Stimulated activated CD4-positive, alpha-beta T cell treated with anti-CD3 and anti-CD28 coated beads, Interleukin-4, amount 100 ng/mL, for 48 hours (primary cell): Measurements from ENCODE around the gene POLD1.
"Not testable (repeated sequence)": the region's sequence is repeated elsewhere in the genome, so short reads cannot be mapped to it uniquely, and the experiment has no call there.

Source experiments
- DNase-seq, 2 donors: peaks; one replicate each; pipeline ENCODE4 v3.0.0-alpha.2; 2020; ENCODE audit warnings: low read depth in 2 of 2

The POLD1 gene

DNA sequence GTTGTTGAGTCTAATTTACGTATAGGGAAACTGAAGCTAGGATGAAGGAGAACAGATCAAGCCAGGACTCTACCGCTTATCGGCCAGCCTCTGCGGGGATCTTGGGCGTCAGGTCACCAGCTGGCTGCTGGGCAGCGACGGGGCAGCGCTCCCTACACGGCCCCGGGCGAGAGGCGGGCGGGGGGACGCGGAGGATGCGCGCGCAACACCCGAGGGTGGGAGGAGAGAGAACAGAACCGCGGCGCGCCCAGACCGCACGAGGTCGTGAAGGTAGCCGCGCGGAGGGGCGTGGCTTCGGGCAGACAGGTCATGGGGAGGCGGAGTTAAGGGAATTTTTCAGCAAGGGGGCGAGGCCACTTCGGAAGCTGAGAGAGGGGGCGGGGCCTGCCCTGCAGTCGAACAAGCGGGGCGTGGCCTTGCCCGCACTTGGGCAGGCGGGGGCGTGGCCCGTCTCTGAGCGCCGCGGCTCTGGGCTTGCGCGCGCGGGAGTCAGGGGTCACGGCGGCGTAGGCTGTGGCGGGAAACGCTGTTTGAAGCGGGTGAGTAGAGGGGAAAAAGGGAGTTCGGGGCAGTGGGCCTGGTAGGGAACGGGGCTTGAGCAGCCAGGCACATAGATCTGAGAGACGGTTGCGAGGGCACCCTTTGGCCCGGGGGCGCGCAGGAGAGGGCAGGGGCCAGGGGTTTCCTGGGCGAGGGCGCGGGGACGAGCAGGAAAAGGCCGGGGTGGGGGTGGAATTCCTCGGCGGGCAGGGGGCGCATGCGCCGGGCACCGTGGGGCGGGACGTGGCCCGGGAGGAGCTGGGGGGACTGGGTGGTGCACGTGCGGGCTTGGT, at the start of gene POLD1:
POLD1 (plus strand) TSS at position 496 of the 833 bp plus-strand sequence. CDS start 14,505 bp downstream, outside the sequence.
- peak; percentile 99 for DNase-seq

DNA sequence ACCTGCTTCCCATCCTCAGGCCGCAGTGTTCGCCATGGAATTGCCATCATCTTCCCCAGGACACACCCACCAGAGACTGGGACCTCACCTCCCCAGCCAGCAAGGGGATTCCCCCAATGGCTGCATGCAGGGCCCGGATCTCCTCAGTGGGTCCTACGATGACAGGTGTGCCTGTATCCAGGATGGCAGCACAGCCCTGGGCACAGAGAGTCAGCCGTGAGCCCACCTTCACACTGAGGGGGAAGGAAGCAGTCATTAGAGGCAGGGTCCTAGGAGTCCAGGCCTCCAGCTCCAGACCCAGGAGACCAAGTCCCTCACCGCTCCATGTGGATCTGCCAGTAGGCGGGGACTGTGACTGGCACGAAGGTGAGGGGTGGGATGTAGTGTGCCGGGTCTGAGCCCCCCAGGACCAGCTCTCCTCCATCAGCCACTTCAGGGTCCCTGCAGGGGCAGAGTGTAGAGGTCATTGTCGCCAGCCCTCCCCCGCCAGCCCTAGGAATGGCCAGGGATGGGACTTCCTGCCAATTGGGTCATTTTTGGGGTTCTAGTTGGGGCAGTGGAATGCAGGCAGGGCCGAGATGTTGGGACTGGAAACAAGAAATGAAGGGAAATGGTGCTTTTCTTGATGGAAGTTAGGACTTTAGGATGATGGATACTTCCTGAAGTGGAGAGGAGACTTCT, 49.3 kb upstream of the POLD1 start:
- no peak for DNase-seq

DNA sequence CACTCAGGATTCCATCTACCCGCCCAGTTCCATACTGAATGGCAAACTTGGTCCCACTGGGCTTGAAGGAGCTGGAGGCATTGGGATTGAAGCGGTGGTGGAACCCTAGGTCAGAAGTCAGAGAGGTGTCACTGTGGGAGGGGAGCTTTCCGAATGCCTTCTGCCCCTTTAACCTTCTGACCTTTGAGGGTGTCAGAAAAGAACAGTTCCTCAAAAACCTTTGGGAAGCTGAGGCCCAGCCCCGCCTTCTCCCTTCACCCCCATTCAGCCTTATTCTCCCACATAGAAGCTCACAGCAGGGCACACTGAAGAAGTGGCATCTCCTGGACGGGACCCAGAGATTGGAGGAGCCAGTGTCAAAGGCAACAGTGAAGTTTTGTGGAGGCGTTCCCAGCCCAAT, 47.1 kb upstream of the POLD1 start:
- DNase-seq, result not testable (repeated sequence)

DNA sequence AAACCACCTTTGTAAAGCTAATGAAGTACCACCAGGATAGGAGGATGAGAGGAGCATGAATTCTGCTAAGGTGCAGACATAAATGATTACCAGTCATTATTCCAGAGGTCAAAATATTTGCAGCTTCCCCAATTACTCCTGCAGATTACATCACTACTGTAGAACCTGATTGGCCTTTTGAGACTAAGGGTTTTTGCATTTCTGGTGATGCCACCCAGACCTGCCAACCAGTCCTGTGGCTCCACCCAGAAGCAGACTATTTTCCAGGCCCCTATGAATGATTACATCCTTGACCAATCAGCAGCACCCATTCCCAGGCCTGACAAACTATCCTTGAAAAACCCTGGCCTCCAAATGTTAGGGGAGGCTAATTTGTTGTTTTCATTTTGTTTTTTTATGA, 43.8 kb upstream of the POLD1 start:
- no peak for DNase-seq

DNA sequence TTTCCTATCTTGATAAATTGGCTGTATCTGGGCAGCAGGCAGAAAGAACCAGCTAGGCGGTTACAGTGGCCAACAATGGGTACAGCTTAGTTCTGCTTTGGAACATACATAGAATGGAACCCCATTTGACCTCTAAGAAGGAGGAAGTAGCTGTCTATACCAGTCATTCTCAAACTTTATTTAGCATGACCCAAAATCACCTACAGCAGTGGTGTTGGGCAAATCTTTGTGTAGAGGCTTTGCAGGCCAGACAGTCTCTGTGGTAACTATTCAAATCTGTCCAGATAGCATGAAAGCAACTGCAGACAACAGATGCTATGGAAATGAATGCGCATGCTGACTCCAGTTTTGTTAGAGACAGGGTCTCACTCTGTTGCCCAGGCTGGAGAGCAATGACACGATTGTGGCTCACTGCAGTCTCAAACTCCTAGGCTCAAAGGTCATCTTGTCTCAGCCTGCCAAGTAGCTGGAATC, 43.0 kb upstream of the POLD1 start:
- DNase-seq, result no peak

DNA sequence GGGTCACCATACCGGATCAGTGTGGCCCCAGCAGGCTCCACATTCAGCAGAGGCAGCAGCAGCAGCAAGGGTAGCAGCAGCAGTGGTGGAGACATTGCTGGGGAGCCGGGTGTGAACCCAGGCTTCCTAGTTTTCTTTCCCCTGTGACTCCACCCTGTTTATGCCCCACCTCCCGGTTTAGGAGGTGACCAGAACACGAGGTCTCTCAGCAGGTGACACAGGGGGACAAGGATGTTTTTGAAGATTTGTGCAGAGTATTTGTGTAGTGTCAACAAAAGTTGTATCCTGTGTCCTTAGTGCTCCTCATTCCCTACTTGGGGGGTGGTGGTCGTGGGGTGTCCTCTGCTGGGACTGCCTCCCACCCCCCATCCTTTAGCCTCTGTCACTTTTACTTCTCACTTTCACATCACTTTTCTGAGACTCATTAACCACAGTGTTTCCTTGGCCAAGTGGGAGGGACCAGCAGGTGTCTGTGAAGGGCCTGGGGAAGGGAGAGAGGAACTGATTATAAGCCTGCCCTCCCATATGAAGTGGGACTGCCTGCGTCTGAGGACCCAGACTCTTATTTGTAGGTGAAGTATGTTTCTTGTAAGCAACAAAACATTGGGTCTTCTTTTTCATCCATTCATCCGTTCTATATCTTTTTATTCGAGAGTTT, 39.4 kb upstream of the POLD1 start:
- DNase-seq, result no peak

DNA sequence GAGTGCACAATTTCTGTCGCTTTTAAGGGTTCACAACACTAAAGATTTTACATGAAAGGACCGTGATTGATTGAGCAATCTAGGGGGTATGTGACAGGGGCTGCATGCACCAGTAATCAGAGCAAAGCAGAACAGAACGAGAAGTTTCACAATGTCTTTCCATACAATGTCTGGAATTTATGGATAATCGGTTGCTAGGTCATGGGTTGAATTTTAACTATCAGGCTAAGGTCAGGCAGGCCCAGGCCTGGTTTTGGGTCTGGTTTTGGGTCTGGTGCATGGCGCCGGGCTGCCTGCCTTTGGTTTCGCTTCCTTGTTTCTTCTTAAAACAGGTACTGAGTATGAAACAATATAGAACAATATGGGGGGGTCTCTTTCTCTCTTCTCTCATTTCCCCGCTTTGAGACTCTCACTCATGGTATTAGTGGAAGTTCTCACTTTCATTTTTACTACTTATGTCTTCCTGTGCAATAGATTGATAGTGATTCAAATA, 37.0 kb upstream of the POLD1 start:
- DNase-seq, result not testable (repeated sequence)

DNA sequence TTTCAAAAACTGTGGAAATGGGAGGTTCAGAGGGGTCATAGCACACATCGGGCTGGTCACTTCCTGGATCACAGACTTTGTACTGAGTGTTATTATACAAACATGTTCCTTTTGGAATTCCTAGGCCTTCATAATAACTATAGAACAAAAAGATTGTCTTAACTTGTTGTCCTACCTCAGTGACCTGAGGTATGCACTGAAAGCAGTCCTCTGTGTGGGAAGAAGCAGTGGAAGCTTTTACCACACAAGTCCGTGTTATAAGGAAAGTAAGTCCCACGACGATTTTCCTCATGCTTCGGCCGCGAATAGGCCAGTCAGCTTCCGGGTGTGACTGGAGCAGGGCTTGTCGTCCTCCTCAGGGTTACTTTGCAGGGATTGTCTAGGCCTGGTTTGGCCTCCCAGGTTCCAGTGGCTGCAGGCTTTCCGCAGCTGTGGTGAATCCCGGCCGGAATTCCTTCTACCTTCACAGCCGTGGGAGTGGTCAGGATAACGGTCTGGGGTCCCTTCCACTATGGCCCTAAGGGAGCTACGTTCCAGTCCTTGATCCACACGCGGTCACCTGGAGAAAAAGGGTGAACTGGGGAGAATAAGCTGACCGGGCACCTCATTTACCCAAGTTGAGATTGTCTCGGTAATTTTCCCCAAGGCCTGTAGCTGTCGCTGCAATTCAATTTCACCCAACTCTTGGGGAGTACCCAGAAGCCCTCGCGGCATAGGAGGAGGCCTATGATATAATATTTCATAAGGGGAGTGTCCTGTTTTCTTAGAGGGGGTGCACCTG, 34.7 kb upstream of the POLD1 start:
- DNase-seq, result no peak

DNA sequence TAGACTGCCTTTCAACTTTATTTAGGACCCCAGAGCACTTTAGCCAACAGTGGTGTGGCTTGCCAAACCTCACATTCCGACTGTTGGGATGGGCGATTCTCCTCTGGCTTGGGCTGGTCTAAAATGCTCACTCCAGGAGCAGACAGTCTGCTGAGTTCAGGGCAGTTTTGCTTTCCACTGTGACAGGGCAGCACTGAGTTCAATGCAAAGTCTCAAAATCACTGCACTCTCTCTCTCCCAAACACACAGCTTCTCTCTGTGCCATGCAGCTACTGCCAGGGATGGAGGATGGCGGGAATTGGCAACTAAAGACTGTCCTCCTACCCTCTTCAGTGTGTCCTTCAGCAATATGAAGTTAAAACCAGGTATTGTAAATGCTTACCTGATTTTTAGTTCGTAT, 31.9 kb upstream of the POLD1 start:
- DNase-seq, result no peak

DNA sequence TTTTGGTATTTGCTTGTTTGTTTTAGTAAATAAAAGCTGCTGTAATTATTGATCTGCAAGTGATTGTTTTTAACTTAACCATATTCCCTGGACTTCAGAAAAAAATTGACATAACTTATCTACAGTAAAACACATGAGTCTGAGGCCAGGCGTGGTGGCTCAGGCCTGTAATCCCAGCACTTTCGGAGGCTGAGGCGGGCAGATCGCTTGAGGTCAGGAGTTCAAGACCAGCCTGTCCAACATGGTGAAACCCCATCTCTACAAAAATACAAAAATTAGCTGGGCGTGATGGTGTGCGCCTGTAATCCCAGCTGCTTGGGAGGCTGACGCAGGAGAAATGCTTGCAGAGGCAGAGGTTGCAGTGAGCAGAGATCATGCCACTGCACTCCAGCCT, 30.7 kb upstream of the POLD1 start:
- not testable (repeated sequence) for DNase-seq

DNA sequence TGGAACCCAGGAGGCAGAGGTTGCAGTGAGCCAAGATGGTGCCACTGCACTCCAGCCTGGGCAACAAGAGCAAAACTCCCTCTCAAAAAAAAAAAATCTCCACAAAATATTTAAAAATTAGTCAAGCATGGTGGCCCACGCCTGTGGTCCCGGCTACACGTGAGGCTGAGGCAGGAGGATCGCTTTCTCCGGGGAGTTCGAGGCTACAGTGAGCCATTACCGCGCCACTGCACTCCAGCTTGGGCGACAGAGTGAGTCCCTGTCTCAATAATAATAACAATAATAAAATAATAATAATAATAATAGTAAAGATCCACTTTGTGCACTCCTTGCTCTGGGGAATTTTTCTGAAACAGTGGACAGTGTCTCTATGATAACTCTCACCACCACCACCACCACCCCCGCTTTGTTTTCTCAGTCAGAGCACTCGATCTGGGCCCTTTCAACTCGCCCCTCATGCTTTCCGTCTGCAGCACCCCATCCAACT, 27.4 kb upstream of the POLD1 start:
- no peak for DNase-seq

DNA sequence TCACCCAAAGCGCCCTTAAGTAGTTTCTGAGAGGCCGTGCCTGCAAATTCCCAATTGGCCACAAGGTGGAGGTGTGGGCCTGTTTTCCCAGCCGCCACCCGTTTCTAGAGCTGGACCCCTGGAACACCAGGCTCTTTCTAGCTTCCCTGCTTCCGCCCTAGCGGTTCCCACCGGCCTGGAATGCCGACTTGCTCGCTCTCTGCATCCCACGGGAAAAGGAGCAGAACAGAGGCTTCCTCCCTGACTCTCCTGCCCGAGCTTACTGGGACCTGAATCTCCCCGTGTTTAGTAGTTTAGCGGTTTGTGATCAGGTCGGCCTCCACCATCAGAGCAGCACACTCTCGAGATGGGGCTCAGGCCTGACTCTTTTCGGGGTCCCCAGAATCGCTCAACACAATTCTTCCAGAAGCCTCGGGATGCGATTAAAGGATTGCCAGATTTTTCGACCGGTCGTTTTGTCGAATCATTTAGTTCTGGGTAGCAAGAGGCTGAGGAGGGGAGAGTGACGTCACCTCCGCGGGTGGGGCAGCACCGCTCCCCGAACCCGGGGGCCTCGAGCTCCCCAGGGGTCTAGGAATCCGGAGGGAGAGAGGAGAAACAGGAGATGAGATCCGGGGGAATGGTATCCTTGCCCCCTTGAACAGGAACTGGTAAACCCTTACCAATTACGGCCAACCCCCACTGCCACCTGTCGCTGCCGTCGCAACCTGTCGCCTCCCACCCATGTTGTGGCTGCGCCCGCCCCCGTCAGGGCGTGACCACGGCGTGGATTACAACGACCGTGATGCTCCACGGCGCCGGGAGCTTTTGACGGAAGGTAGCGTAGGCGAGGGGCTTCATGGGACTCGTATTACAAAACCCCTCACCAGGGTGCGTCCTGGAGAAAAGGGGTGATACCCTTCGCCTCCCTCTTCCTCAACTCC, 26.7 kb upstream of the POLD1 start:
- peak; percentile 79 to 85 for DNase-seq

DNA sequence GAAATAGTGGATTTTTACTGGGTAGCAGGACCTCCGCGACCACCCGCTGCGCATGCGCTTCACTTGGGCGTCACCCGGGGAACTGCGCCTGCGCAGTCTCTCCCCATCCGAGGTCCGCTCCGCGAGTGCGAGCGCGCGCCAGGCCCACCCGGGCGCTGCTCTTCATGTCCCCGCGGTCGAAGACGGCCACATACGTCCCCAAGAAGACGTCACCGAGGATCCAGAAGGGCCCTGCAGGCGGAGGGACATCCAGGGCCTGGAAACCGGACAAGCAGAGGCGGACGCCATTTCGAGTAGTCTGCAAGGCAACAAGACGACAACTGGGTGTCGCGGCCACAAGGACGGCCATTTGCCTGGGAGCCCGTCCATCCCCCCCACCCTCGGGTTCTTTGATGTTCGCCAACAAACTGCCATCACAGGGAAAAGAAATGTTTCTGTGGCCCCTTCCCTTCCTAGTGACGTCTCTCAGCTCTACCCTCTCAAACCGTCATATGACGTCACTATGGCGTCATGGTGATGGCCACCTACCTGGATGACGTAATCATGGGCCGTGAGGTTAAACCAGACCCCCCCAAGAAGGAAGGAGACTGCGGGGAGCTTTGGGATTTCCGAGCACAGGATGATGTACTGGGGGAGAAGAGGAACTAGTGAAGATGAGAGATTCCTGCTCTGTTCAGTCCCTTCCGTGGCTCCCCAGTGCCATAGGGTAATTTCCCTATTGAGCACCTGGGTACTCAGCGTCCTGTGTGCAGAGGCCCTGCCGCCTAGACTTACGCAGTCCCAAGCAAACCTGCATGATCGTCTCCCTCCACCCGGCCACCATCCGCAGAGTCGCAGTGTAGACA, 25.4 kb upstream of the POLD1 start:
- peak; percentile 63 to 69 for DNase-seq

DNA sequence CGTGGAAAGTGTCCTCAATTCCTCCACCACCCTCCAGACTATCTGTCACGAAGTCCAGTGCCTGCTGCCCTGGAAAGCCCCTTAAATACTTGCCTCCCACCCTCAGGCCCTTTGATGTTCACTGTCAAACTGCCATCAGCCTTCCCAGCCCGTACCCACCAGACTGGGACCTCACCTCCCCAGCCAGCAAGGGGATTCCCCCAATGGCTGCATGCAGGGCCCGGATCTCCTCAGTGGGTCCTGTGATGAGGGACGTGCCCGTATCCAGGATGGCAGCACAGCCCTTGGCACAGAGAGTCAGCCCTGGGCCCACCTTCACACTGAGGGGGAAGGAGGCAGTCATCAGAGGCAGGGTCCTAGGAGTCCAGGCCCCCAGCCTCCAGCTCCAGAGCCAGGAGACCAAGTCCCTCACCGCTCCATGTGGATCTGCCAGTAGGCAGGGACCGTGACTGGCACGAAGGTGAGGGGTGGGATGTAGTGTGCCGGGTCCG, 24.8 kb upstream of the POLD1 start:
- no peak for DNase-seq

DNA sequence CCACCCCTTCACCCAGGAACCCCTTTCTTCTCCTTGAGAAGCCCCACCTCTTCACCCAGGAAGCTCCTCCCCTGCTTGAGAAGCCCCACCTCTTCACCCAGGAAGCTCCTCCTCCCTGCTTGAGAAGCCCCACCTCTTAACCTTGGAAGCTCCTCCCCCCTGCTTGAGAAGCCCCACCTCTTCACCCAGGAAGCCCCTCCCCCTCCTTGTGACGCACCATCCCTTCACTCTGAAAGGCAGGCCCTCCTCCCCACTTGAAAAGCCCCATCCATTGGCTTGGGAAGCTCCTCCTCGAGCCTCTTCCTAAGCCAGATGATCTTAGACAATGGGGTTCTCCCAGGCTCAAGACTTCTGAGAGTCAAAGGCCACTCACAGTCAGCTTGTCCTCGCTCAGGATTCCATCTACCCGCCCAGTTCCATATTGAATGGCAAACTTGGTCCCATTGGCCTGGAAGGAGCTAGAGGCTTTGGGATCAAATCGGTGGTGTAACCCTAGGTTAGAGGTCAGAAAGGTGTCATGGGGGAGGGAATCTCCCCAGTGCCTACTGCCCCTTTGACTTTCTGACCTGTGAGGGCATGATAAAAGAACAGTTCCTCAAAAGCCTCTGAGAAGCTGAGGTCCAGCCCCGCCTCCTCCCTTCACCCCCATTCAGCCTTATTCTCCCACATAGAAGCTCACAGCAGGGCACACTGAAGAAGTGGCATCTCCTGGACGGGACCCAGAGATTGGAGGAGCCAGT, 22.7 kb upstream of the POLD1 start:
- DNase-seq, result no peak

DNA sequence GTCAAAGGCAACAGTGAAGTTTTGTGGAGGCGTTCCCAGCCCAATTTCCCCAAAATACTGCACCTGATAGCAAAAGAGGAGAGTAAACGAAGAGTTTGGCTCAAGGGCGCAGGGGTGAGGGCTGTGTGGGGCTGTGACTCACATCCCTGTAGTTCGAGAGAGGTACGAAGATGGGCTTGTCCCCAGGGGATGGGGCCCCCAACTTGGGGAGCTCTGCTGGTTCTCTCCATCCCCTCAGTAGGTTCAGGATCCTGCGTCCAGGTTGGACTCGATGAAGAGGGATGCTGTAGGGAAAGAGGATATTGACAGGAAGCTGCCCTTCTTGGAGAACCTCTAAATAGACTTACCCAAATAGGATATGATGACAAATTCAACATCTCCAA, 22.1 kb upstream of the POLD1 start:
- no peak for DNase-seq

DNA sequence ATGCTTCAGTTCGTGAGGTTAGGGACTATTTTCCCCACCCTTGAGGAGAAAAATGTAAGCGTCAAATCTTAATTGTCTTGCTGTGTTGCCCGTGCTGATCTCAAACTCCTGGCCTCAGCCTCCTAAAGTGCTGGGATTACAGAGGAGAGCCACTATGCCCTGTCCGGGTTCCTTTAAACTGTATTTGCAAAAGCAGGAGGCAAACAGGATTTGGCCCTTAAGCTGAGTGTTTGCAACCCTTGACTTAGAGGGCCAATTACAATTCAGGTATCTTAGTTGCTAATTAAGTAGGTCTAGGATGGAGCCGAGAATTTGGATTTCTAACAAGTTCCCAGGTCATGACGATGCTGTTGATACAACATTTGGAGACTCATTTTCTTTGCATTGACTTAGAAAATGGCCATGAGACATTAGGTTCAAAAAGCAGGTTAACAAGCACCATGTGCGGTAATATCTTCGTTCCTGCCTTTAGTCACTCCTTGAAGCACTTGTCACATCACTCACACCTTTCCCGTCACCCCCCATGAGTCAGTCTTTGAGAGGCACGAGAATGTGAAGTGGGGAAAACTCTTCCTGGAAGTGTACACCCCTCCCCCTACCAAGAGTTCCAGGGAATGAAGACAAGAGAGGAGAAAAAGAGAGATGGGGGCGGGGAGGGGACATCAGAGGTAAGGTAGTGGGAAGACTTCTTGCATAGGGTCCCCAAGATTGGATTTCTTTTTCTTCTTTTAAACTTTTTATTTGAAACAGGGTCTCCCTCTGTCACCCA, 21.3 kb upstream of the POLD1 start:
- peak in 1 of 2 donors; percentile 56 for DNase-seq
